22Rv1 (cell line): ENCODE results near the gene HTR4.

Experiments
- H3K27ac ChIP-seq: fragments of 450-650 bp; 2 replicates; pipeline ENCODE4 v1.5.1; 2017
- CTCF ChIP-seq: fragments of 450-650 bp; IDR thresholded peaks from 2 replicates; pipeline ENCODE4 v1.5.1; 2017; ENCODE audit warnings: mild to moderate bottlenecking
- ZFX ChIP-seq: fragments of 450-650 bp; IDR thresholded peaks from 2 replicates; pipeline ENCODE4 v1.6.1; 2017; ENCODE audit warnings: antibody characterized with exemption, borderline replicate concordance

HTR4 gene

GRCh38 chr5:148443998-148444397 lies 210.3 kb downstream of the HTR4 start:
- peak; percentile 85 for TF ChIP-seq CTCF
- TF ChIP-seq ZFX, result no peak
- no peak overlapping the region for H3K27ac ChIP-seq

GRCh38 chr5:148443241-148443640 lies 211.1 kb downstream of the HTR4 start:
- no peak for TF ChIP-seq CTCF
- TF ChIP-seq ZFX, result no peak
- no peak overlapping the region for H3K27ac ChIP-seq

GRCh38 chr5:148438933-148439332 lies 215.4 kb downstream of the HTR4 start:
- TF ChIP-seq CTCF (no peak), ZFX (no peak)
- no peak overlapping the region for H3K27ac ChIP-seq

- TF ChIP-seq ZFX, result no peak
- no peak for TF ChIP-seq CTCF
Measured at GRCh38 chr5:148437249-148437648, 217.1 kb downstream of the HTR4 start.

GRCh38 chr5:148436029-148436428 lies 218.3 kb downstream of the HTR4 start:
- no peak for TF ChIP-seq ZFX
- TF ChIP-seq CTCF, result no peak
- H3K27ac ChIP-seq, result no peak overlapping the region

More at GRCh38 chr5:148437249-148437648, 217.1 kb downstream of the HTR4 start:
- H3K27ac ChIP-seq, result no peak overlapping the region

- no peak overlapping the region for H3K27ac ChIP-seq
- TF ChIP-seq CTCF (no peak), ZFX (no peak)
Measured at GRCh38 chr5:148433826-148434225, 220.5 kb downstream of the HTR4 start.
